ENCODE results near the gene ZNF652.
"Not testable (repeated sequence)": the region's sequence is repeated elsewhere in the genome, so short reads cannot be mapped to it uniquely, and the experiment has no call there.

Gene ZNF652

GRCh38 chr17:49298371-49298976, 63.6 kb downstream of the ZNF652 start:
- H3K9ac ChIP-seq (ENCODE audit: low read length): no peak overlapping the region
- no peak overlapping the region for H3K4me3 ChIP-seq (ENCODE audit: low read length)
- no peak for DNase-seq (ENCODE audit: low read depth)
- H3K9me3 ChIP-seq (ENCODE audit: control insufficient read depth, low read length): no peaks in the 10 kb centered on the region
- peaks cover 26% of the 10 kb centered on the region for H3K36me3 ChIP-seq (ENCODE audit: control insufficient read depth, insufficient read depth, low read length, severe bottlenecking)
- H3K27me3 ChIP-seq (replicated peaks; ENCODE audit: control insufficient read depth, insufficient read depth, low read length): no peaks in the 10 kb centered on the region
- H3K4me1 ChIP-seq (ENCODE audit: control insufficient read depth, insufficient read depth, low read length): peaks cover 2% of the 10 kb centered on the region

- Histone ChIP-seq H3K4me3 (ENCODE audit: low read length) (no peak overlapping the region), H3K9me3 (ENCODE audit: control insufficient read depth, low read length) (no peaks in the 10 kb centered on the region), H3K36me3 (ENCODE audit: control insufficient read depth, insufficient read depth, low read length, severe bottlenecking) (peaks cover 26% of the 10 kb centered on the region), H3K9ac (ENCODE audit: low read length) (no peak overlapping the region), H3K4me1 (ENCODE audit: control insufficient read depth, insufficient read depth, low read length) (peaks cover 2% of the 10 kb centered on the region), H3K27me3 (replicated peaks; ENCODE audit: control insufficient read depth, insufficient read depth, low read length) (no peaks in the 10 kb centered on the region)
- DNase-seq (ENCODE audit: low read depth): no peak
These were observed 64.9 kb downstream of the ZNF652 start for GRCh38 chr17:49297141-49297540.

- peaks cover 21% of the 10 kb centered on the region for H3K36me3 ChIP-seq (ENCODE audit: control insufficient read depth, insufficient read depth, low read length, severe bottlenecking)
- no peak overlapping the region for H3K4me3 ChIP-seq (ENCODE audit: low read length)
- no peaks in the 10 kb centered on the region for H3K9me3 ChIP-seq (ENCODE audit: control insufficient read depth, low read length)
- DNase-seq (ENCODE audit: low read depth): no peak
- H3K9ac ChIP-seq (ENCODE audit: low read length): no peak overlapping the region
- peaks cover 2% of the 10 kb centered on the region for H3K4me1 ChIP-seq (ENCODE audit: control insufficient read depth, insufficient read depth, low read length)
- H3K27me3 ChIP-seq (replicated peaks; ENCODE audit: control insufficient read depth, insufficient read depth, low read length): no peaks in the 10 kb centered on the region
These were observed 67.9 kb downstream of the ZNF652 start for GRCh38 chr17:49294122-49294521.

DNA sequence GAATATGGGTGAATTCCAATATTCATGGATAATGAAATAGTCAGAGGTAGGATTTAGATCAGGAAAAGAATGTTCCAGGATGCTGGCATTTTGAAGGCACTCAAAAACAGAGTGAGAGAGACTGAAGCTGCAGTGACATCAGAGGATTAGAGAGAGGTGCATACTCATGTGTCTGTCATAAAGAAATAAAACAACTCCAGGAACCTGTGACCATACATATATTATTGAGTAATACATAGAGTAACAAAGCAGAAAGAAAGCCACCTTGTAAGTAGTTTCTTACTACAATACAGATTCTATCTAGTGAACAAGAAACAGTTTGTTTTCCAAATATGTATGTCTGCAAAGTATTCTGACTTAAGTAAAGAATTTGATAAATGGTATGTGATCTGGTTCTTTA, 69.1 kb downstream of the ZNF652 start:
- no peak overlapping the region for H3K4me3 ChIP-seq (ENCODE audit: low read length)
- H3K9ac ChIP-seq (ENCODE audit: low read length): no peak overlapping the region
- no peaks in the 10 kb centered on the region for H3K27me3 ChIP-seq (replicated peaks; ENCODE audit: control insufficient read depth, insufficient read depth, low read length)
- DNase-seq (ENCODE audit: low read depth): no peak
- H3K9me3 ChIP-seq (ENCODE audit: control insufficient read depth, low read length): no peaks in the 10 kb centered on the region
- peaks cover 2% of the 10 kb centered on the region for H3K4me1 ChIP-seq (ENCODE audit: control insufficient read depth, insufficient read depth, low read length)
- H3K36me3 ChIP-seq (ENCODE audit: control insufficient read depth, insufficient read depth, low read length, severe bottlenecking): peaks cover 12% of the 10 kb centered on the region

- H3K4me3 ChIP-seq (ENCODE audit: low read length): no peak overlapping the region
- peaks cover 4% of the 10 kb centered on the region for H3K36me3 ChIP-seq (ENCODE audit: control insufficient read depth, insufficient read depth, low read length, severe bottlenecking)
- DNase-seq (ENCODE audit: low read depth): no peak
- peaks cover 2% of the 10 kb centered on the region for H3K4me1 ChIP-seq (ENCODE audit: control insufficient read depth, insufficient read depth, low read length)
- no peaks in the 10 kb centered on the region for H3K27me3 ChIP-seq (replicated peaks; ENCODE audit: control insufficient read depth, insufficient read depth, low read length)
- H3K9ac ChIP-seq (ENCODE audit: low read length): no peak overlapping the region
- no peaks in the 10 kb centered on the region for H3K9me3 ChIP-seq (ENCODE audit: control insufficient read depth, low read length)
These were observed 70.1 kb downstream of the ZNF652 start for GRCh38 chr17:49291929-49292328.

GRCh38 chr17:49290690-49291359, 71.2 kb downstream of the ZNF652 start:
- no peaks in the 10 kb centered on the region for H3K9me3 ChIP-seq (ENCODE audit: control insufficient read depth, low read length)
- H3K9ac ChIP-seq (ENCODE audit: low read length): no peak overlapping the region
- DNase-seq (ENCODE audit: low read depth): peak; percentile 70
- H3K4me1 ChIP-seq (ENCODE audit: control insufficient read depth, insufficient read depth, low read length): peaks cover 2% of the 10 kb centered on the region
- H3K27me3 ChIP-seq (replicated peaks; ENCODE audit: control insufficient read depth, insufficient read depth, low read length): no peaks in the 10 kb centered on the region
- no peak overlapping the region for H3K4me3 ChIP-seq (ENCODE audit: low read length)
- H3K36me3 ChIP-seq (ENCODE audit: control insufficient read depth, insufficient read depth, low read length, severe bottlenecking): peaks cover 4% of the 10 kb centered on the region

- no peaks in the 10 kb centered on the region for H3K27me3 ChIP-seq (replicated peaks; ENCODE audit: control insufficient read depth, insufficient read depth, low read length)
- no peak overlapping the region for H3K4me3 ChIP-seq (ENCODE audit: low read length)
- H3K36me3 ChIP-seq (ENCODE audit: control insufficient read depth, insufficient read depth, low read length, severe bottlenecking): peaks cover 4% of the 10 kb centered on the region
- H3K9me3 ChIP-seq (ENCODE audit: control insufficient read depth, low read length): no peaks in the 10 kb centered on the region
- no peak overlapping the region for H3K9ac ChIP-seq (ENCODE audit: low read length)
- H3K4me1 ChIP-seq (ENCODE audit: control insufficient read depth, insufficient read depth, low read length): no peaks in the 10 kb centered on the region
- DNase-seq (ENCODE audit: low read depth): no peak
These were observed 73.7 kb downstream of the ZNF652 start for GRCh38 chr17:49288388-49288787.

GRCh38 chr17:49287481-49287880, 74.6 kb downstream of the ZNF652 start:
- Histone ChIP-seq H3K9ac (ENCODE audit: low read length) (no peak overlapping the region), H3K4me1 (ENCODE audit: control insufficient read depth, insufficient read depth, low read length) (no peaks in the 10 kb centered on the region), H3K36me3 (ENCODE audit: control insufficient read depth, insufficient read depth, low read length, severe bottlenecking) (peaks cover 4% of the 10 kb centered on the region), H3K27me3 (replicated peaks; ENCODE audit: control insufficient read depth, insufficient read depth, low read length) (no peaks in the 10 kb centered on the region), H3K4me3 (ENCODE audit: low read length) (no peak overlapping the region), H3K9me3 (ENCODE audit: control insufficient read depth, low read length) (no peaks in the 10 kb centered on the region)
- DNase-seq (ENCODE audit: low read depth): no peak

GRCh38 chr17:49286261-49286973, 75.6 kb downstream of the ZNF652 start:
- H3K4me1 ChIP-seq (ENCODE audit: control insufficient read depth, insufficient read depth, low read length); H3K27me3 ChIP-seq (replicated peaks; ENCODE audit: control insufficient read depth, insufficient read depth, low read length); H3K36me3 ChIP-seq (ENCODE audit: control insufficient read depth, insufficient read depth, low read length, severe bottlenecking); H3K9me3 ChIP-seq (ENCODE audit: control insufficient read depth, low read length); H3K4me3 ChIP-seq (ENCODE audit: low read length); H3K9ac ChIP-seq (ENCODE audit: low read length); DNase-seq (ENCODE audit: low read depth): not testable (repeated sequence)

- Histone ChIP-seq H3K4me3 (ENCODE audit: low read length) (no peak overlapping the region), H3K9me3 (ENCODE audit: control insufficient read depth, low read length) (peaks cover 5% of the 10 kb centered on the region), H3K4me1 (ENCODE audit: control insufficient read depth, insufficient read depth, low read length) (no peaks in the 10 kb centered on the region), H3K36me3 (ENCODE audit: control insufficient read depth, insufficient read depth, low read length, severe bottlenecking) (peaks cover 4% of the 10 kb centered on the region), H3K27me3 (replicated peaks; ENCODE audit: control insufficient read depth, insufficient read depth, low read length) (no peaks in the 10 kb centered on the region), H3K9ac (ENCODE audit: low read length) (no peak overlapping the region)
- DNase-seq (ENCODE audit: low read depth): no peak
These were observed 76.3 kb downstream of the ZNF652 start for GRCh38 chr17:49285716-49286115.

DNA sequence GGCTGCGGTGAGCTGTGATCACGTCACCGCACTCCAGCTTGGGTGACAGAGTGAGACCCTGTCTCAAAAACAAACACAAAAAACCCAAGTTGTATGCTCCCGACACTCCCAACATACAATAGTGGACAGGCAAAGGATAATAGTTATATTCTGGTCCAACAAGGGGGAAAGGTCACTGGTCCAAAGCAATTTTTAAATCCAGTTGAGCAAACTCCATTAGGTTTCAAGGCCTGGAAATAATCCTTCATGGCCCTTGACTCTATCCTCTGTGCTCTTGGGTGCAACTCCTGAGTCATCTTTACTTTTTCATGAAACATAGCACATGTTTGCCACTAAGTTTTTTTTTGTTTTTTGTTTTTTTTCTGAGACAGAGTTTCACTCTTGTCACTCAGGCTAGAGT, 81.1 kb downstream of the ZNF652 start:
- H3K9ac ChIP-seq (ENCODE audit: low read length): no peak overlapping the region
- no peaks in the 10 kb centered on the region for H3K4me1 ChIP-seq (ENCODE audit: control insufficient read depth, insufficient read depth, low read length)
- no peaks in the 10 kb centered on the region for H3K36me3 ChIP-seq (ENCODE audit: control insufficient read depth, insufficient read depth, low read length, severe bottlenecking)
- peaks cover 2% of the 10 kb centered on the region for H3K27me3 ChIP-seq (replicated peaks; ENCODE audit: control insufficient read depth, insufficient read depth, low read length)
- H3K9me3 ChIP-seq (ENCODE audit: control insufficient read depth, low read length): peaks cover 7% of the 10 kb centered on the region
- no peak for DNase-seq (ENCODE audit: low read depth)
- H3K4me3 ChIP-seq (ENCODE audit: low read length): no peak overlapping the region

Data from adipocyte (in vitro differentiated cells).